ENCODE results near the gene WDR62. TPM values are rescaled to one million over a fixed set of nuclear protein-coding genes. Genes with fewer than 3 reads are reported as not detected.

WDR62 gene
- total and polyA plus RNA-seq, 8 donors: 3.7 to 6.7 (median 4.4) TPM

DNA sequence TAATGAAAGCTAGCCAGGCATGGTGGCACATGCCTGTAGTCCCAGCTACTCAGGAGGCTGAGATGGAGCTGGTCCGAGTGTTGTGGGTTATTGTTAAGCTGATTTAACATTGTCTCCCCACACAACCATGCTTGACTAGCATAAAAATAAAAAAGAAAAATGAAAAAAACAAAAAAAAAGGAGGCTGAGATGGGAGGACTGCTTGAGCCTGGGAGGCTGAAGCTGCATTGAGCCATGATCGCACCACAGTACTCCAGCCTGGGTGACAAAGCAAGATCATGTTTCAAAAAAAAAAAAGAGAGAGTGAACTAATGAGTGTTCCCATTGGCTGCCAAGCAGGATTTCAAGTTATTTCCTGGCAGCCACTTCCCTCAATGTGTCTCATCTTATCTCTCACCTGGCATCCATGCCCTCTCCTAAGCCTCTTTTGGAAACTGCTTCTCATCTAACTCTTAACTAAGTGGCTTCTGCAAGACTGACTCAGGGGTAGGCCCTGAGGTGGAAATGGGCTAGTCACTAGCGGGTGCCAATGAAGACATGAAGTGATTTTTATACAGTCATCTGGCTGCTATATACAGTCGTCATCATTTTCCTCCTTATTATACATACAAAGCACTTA lies 5.5 kb upstream of the WDR62 start:
- Histone ChIP-seq H3K36me3 (no peaks in the 10 kb centered on the region), H3K4me3 (no peak overlapping the region), H3K27me3 (no peaks in the 10 kb centered on the region), H3K9me3 (no peaks in the 10 kb centered on the region), H3K27ac (no peak overlapping the region), H3K4me1 (peaks cover 0 to 16% of the 10 kb centered on the region in 2 donors)
- intact Hi-C loops (cut with DNase I): no loop called here
- TF ChIP-seq, protein P1, sequence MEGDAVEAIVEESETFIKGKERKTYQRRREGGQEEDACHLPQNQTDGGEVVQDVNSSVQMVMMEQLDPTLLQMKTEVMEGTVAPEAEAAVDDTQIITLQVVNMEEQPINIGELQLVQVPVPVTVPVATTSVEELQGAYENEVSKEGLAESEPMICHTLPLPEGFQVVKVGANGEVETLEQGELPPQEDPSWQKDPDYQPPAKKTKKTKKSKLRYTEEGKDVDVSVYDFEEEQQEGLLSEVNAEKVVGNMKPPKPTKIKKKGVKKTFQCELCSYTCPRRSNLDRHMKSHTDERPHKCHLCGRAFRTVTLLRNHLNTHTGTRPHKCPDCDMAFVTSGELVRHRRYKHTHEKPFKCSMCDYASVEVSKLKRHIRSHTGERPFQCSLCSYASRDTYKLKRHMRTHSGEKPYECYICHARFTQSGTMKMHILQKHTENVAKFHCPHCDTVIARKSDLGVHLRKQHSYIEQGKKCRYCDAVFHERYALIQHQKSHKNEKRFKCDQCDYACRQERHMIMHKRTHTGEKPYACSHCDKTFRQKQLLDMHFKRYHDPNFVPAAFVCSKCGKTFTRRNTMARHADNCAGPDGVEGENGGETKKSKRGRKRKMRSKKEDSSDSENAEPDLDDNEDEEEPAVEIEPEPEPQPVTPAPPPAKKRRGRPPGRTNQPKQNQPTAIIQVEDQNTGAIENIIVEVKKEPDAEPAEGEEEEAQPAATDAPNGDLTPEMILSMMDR (IDR thresholded peaks at IDR 0.05): no peak
- DNase-seq (no peak), ATAC-seq (no peak)

DNA sequence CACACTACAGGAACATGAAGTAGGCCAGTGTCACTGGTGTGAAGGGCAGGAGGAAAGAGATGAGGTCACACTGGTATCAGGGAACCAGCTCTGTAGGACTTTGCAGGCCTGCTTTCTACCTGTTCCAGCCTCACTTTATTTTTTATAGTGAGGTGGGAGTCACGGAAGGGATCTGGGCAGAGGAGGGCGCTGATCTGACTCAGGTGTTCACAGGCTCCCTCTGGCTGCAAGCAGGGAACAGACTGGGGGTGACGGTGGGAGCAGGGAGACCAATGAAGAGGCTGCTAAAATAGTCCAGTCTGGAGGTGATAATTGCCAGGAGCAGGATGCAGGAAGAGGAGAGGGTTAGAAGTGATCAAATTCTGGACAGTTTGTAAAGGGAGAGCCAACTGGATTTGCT lies 3.5 kb upstream of the WDR62 start:
- Histone ChIP-seq H3K4me3 (no peak overlapping the region), H3K4me1 (peaks cover 5 to 27% of the 10 kb centered on the region in 2 donors), H3K27me3 (no peaks in the 10 kb centered on the region), H3K36me3 (no peaks in the 10 kb centered on the region), H3K9me3 (no peaks in the 10 kb centered on the region), H3K27ac (no peak overlapping the region)
- TF ChIP-seq, protein P1 (IDR thresholded peaks at IDR 0.05): no peak
- DNase-seq (no peak), ATAC-seq (no peak)
- intact Hi-C loops (cut with DNase I): no loop called here

DNA sequence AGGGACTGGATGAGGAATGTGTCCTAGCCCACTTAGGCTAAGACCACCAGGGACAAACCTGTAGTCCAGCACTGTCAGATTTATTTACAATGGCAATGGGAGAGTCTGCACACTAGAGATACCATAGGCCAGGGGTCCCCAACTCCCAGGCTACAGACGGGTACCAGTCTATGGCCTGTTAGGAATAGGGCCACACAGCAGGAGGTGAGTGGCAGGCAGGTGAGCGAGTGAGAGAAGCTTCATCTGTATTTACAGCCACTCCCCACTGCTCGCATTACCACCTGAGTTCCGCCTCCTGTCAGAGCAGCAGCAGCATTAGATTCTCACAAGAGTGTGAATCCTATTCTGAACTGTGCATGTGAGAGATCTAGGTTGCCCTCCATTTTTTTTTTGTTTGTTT lies 3.1 kb upstream of the WDR62 start:
- ATAC-seq: no peak
- Histone ChIP-seq H3K36me3 (no peaks in the 10 kb centered on the region), H3K27me3 (no peaks in the 10 kb centered on the region), H3K4me3 (no peak overlapping the region), H3K27ac (no peak overlapping the region), H3K9me3 (no peaks in the 10 kb centered on the region), H3K4me1 (peaks cover 5 to 27% of the 10 kb centered on the region in 2 donors)
- DNase-seq: no peak
- intact Hi-C loops (cut with DNase I): no loop called here
- TF ChIP-seq, protein P1 (IDR thresholded peaks at IDR 0.05): no peak

DNA sequence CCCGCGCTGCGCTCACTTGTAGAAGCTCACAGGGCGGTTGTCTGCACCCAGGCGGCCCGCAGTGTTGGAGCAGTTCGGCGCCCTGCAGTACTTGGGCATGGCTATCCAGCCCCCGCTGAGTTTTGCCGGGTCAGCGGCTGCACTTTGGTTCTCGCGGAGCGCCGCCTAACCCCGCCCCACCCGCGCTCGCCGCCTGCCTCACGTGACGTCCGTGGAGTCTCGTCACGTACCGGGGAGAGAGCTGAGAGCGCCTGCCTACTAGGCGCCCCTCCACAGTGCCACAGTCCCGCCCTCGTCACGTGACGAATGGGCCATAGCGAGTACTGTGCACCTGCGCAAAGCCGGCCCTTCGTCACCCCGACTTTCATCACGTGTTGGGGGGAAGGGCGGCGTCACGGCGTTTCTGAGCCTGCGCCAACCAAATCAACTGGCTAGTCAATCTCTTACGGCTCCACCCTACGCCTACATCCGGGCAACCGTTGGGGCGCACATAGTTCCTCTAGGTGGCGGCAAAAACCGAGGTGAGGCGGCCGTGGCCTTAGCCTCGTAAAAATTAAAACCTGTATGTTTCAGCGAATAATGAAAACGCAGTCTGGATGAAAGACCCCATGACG lies 471 bp upstream of the WDR62 start, which contains the start of gene THAP8:
Gene THAP8 (minus strand): TSS at position 167 of the 614 bp plus-strand sequence. CDS start 68 bp downstream, at position 99.
- TF ChIP-seq, protein P1 (IDR thresholded peaks at IDR 0.05): peak; percentile 31 to 33
- Histone ChIP-seq H3K9me3 (no peaks in the 10 kb centered on the region), H3K27ac (peak within 1 kb of the TSS; percentile 97), H3K4me1 (peaks cover 5 to 27% of the 10 kb centered on the region in 2 donors), H3K4me3 (peak within 1 kb of the TSS; percentile 66 to 75), H3K36me3 (no peaks in the 10 kb centered on the region), H3K27me3 (no peaks in the 10 kb centered on the region)
- ATAC-seq (peak; percentile 93), DNase-seq (peak; percentile 100)
- intact Hi-C loops (cut with DNase I): no loop called here

DNA sequence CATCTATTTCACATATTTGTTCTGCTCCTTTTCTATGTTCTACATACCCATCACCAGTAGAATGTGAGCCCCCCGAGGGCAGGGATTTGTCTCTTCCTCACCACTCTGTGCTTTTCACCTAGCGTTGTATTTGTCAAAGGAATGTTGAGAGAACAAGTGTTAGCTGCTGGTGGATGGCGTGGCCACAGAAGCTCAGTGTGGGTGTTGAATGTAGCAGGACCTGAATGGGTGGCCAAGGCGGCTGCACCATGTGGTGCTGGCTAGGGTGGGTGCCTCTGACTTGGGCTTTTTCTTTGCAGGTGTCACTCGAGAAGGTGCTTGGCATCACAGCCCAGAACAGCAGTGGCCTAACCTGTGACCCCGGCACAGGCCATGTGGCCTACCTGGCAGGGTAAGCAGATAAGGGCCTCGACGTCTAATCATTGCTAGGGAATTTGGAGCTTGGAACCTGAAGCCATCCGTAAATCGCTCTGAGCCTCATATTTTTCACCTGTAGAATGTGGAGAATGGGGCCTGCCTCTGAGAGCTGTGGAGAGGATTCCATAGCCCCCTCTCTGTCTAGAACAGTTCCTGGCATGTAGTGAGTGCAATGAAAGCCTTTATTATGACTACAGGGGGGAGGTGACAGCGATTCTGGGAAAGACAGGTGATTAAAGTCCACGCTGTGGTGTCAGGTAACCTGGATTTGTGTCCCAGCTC lies 3.9 kb downstream of the WDR62 start:
- no peak overlapping the region for H3K4me3 ChIP-seq
- H3K4me1 ChIP-seq: peaks cover 5 to 11% of the 10 kb centered on the region in 2 donors
- no peak for ATAC-seq
- TF ChIP-seq, protein P1 (IDR thresholded peaks at IDR 0.05): no peak
- H3K27me3 ChIP-seq: no peaks in the 10 kb centered on the region
- no peaks in the 10 kb centered on the region for H3K9me3 ChIP-seq
- H3K27ac ChIP-seq: no peak overlapping the region
- intact Hi-C loops (cut with DNase I): no loop called here
- H3K36me3 ChIP-seq: peaks cover 0 to 8% of the 10 kb centered on the region in 2 donors
- DNase-seq: no peak

All from left lung (tissue), 10 donors.